Thyroid gland (tissue), 4 donors: ENCODE results near the gene TTLL10.
"Not testable (repeated sequence)": the region's sequence is repeated elsewhere in the genome, so short reads cannot be mapped to it uniquely, and the experiment has no call there.

Experiments
- CTCF ChIP-seq, 6 experiments: fragments of 200-600 bp in 3 of 6; fragments of 450-650 bp in 3 of 6; sonication (generic) in 3 of 6; IDR thresholded peaks; one replicate each; pipeline ENCODE4 v1.5.1; 2016 to 2019; ENCODE audit warnings: antibody characterized with exemption in 6 of 6, mild to moderate bottlenecking in 2 of 6, inconsistent platforms in 1 of 6, moderate library complexity in 1 of 6
- POLR2A ChIP-seq, 2 donors: fragments of 450-650 bp; IDR thresholded peaks; one replicate each; pipeline ENCODE4 v1.6.1; 2017; ENCODE audit warnings: antibody characterized with exemption in 2 of 2, mild to moderate bottlenecking in 2 of 2, moderate library complexity in 1 of 2

GRCh38 chr1:1142352-1142751 lies 31.3 kb upstream of the TTLL10 start:
- not testable (repeated sequence) for TF ChIP-seq CTCF, POLR2A (IDR thresholded peaks at IDR 0.05)
